Neural cell (in vitro differentiated cells): ENCODE results near the gene CNTFR. TPM values are rescaled to one million over a fixed set of nuclear protein-coding genes. Genes with fewer than 3 reads are reported as not detected.

Source experiments
- H2AFZ ChIP-seq: fragments of 200-600, 300-800 bp; sonication (generic), shearing (Covaris generic); 2 replicates; pipeline ENCODE4 v1.6.0; 2014; ENCODE audit warnings: low read depth, mild to moderate bottlenecking, antibody characterized with exemption, low read length, moderate library complexity
- H3F3A ChIP-seq: fragments of 200-600 bp; shearing (Covaris generic); 2 replicates; pipeline ENCODE4 v1.6.1; 2016; ENCODE audit warnings: mild to moderate bottlenecking, moderate library complexity, mixed read lengths, antibody characterized with exemption, low read length; ENCODE audit not compliant: insufficient read depth, poor library complexity, severe bottlenecking
- H3K27ac ChIP-seq: fragments of 200-600, 300-800 bp; sonication (generic), shearing (Covaris generic); 2 replicates; pipeline ENCODE4 v1.5.1; 2014; ENCODE audit warnings: mild to moderate bottlenecking, low read length, moderate library complexity
- H3K27me3 ChIP-seq: fragments of 300-800, 200-600 bp; sonication (generic), shearing (Covaris generic); 2 replicates; pipeline ENCODE4 v1.6.0; 2014; ENCODE audit warnings: mild to moderate bottlenecking, low read depth, low read length, moderate library complexity; ENCODE audit not compliant: insufficient read depth
- H3K36me3 ChIP-seq: fragments of 300-800, 200-600 bp; sonication (generic), shearing (Covaris generic); 2 replicates; pipeline ENCODE4 v1.5.1; 2014; ENCODE audit warnings: mild to moderate bottlenecking, antibody characterized with exemption, low read length, moderate library complexity; ENCODE audit not compliant: insufficient read depth
- H3K4me2 ChIP-seq: fragments of 300-800, 200-600 bp; sonication (generic), shearing (Covaris generic); 2 replicates; pipeline ENCODE4 v1.6.0; 2014; ENCODE audit warnings: mild to moderate bottlenecking, low read length
- H3K4me3 ChIP-seq: fragments of 300-800, 200-600 bp; sonication (generic), shearing (Covaris generic); 2 replicates; pipeline ENCODE4 v1.5.1; 2014; ENCODE audit warnings: mild to moderate bottlenecking, low read length, moderate library complexity
- H3K79me2 ChIP-seq: fragments of 200-600 bp; shearing (Covaris generic); replicated peaks from 2 replicates; pipeline ENCODE4 v1.6.0; 2014; ENCODE audit warnings: mild to moderate bottlenecking, low read length, moderate library complexity; ENCODE audit not compliant: insufficient read depth
- H3K9ac ChIP-seq: fragments of 300-800, 200-600 bp; sonication (generic), shearing (Covaris generic); 2 replicates; pipeline ENCODE4 v1.6.1; 2016; ENCODE audit warnings: mild to moderate bottlenecking, low read length, mixed read lengths
- H3K9me2 ChIP-seq: fragments of 200-600 bp; shearing (Covaris generic); 2 replicates; pipeline ENCODE4 v1.6.1; 2016; ENCODE audit warnings: mild to moderate bottlenecking, low read length, mixed read lengths; ENCODE audit not compliant: insufficient read depth
- H3K9me3 ChIP-seq: fragments of 200-600, 300-800 bp; sonication (generic), shearing (Covaris generic); 2 replicates; pipeline ENCODE4 v1.6.1; 2016; ENCODE audit warnings: mild to moderate bottlenecking, mixed run types, low read length, moderate library complexity, mixed read lengths
- H4K20me1 ChIP-seq: fragments of 200-600 bp; shearing (Covaris generic); 2 replicates; pipeline ENCODE4 v1.6.1; 2016; ENCODE audit warnings: mild to moderate bottlenecking, mixed run types; ENCODE audit not compliant: insufficient read depth
- EP300 ChIP-seq: fragments of 450-650 bp; conservative IDR thresholded peaks from 2 replicates; pipeline ENCODE4 v1.6.1; 2014; ENCODE audit warnings: antibody characterized with exemption, mild to moderate bottlenecking, moderate library complexity; ENCODE audit not compliant: poor library complexity, severe bottlenecking
- EZH2 ChIP-seq: fragments of 200-600, 300-800 bp; shearing (Covaris generic), sonication (generic); IDR thresholded peaks from 2 replicates; pipeline ENCODE4 v1.6.1; 2014; ENCODE audit warnings: antibody characterized with exemption, low read length, borderline replicate concordance, mild to moderate bottlenecking; ENCODE audit not compliant: insufficient read depth, poor library complexity, severe bottlenecking
- MXI1 ChIP-seq: fragments of 450-650 bp; conservative IDR thresholded peaks from 2 replicates; pipeline ENCODE4 v1.6.1; 2014; ENCODE audit warnings: antibody characterized with exemption, mild to moderate bottlenecking; ENCODE audit not compliant: poor library complexity, severe bottlenecking
- POLR2AphosphoS5 ChIP-seq: IDR thresholded peaks from 2 replicates; pipeline ENCODE4 v1.6.1; 2012
- RAD21 ChIP-seq: fragments of 450-650 bp; conservative IDR thresholded peaks from 2 replicates; pipeline ENCODE4 v1.6.1; 2014; ENCODE audit warnings: antibody characterized with exemption, mild to moderate bottlenecking, moderate library complexity
- SMC3 ChIP-seq: fragments of 450-650 bp; conservative IDR thresholded peaks from 2 replicates; pipeline ENCODE4 v1.6.1; 2014; ENCODE audit warnings: antibody characterized with exemption, mild to moderate bottlenecking, moderate library complexity; ENCODE audit not compliant: poor library complexity
- TAF1 ChIP-seq: IDR thresholded peaks from 2 replicates; pipeline ENCODE4 v1.6.1; 2012; ENCODE audit warnings: low read depth
- polyA plus RNA-seq: library from polyadenylated mRNA; depleted of rRNA; stranded (reverse); fragments of >200 nt; gene quantifications from 2 replicates; pipeline ENCODE4 v1.2.3, GENCODE V29; 2014
- TF ChIP-seq, protein P1 (sequence below): fragments of 450-650 bp; IDR thresholded peaks from 2 replicates; pipeline ENCODE4 v1.5.1; 2014; ENCODE audit warnings: antibody characterized with exemption, mild to moderate bottlenecking, moderate library complexity; ENCODE audit not compliant: poor library complexity, severe bottlenecking
- TF ChIP-seq, protein P2 (sequence below): IDR thresholded peaks from 2 replicates; pipeline ENCODE4 v1.6.1; 2012; ENCODE audit warnings: borderline replicate concordance

Gene CNTFR
- polyA plus RNA-seq, 1 donor from 2014 or later: 19.0 TPM

DNA sequence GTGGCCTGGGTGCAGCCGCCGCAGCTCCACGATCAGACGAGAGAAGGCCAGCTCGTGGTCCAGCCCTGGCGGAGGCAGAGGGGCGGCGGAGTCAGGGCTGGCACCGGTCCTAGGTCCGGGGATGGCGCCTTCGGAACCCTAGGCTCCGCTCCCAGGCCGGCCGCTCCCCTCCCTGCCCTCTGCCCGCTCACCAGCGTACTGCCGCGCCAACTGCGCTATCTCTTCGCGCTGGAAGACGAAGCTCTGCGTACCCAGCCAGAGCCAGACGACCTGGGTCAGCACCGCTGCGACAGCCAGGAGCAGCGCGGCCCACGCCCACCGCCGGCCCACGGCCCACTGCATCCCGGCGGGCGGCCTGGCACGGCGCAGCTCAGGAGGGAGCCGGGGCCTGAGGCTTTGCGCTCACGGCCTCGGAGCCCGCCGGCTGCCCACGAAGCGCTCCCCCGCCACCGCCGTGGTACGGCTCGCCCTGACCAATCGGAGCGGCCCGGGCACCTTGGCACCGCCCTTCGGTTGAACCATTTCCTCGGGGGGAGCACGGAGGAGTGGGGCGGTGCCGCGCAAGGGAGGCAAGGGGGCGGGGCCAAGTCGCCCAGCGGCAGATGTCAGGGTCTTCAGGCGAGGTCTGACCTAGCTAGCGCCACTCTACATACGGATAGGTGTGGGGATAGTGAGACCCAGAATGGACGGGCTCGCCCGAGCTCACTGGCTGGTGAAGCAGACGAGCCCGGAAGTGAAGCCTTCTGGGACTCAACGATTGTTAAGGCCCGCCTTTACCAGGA is 48.0 kb upstream of the CNTFR start, which contains the start of gene SIGMAR1:
Gene SIGMAR1 (minus strand): TSS at position 432 of the 782 bp plus-strand sequence. CDS start 90 bp downstream, at position 342.
- peak within 1 kb of the TSS; percentile 75 for H3K9ac ChIP-seq
- no peaks in the 10 kb centered on the region for H3K27me3 ChIP-seq
- peak; percentile 27 for TF ChIP-seq SMC3
- TF ChIP-seq TAF1: no peak
- no peak for TF ChIP-seq EZH2
- TF ChIP-seq MXI1: peak; percentile 90
- TF ChIP-seq, protein P1, sequence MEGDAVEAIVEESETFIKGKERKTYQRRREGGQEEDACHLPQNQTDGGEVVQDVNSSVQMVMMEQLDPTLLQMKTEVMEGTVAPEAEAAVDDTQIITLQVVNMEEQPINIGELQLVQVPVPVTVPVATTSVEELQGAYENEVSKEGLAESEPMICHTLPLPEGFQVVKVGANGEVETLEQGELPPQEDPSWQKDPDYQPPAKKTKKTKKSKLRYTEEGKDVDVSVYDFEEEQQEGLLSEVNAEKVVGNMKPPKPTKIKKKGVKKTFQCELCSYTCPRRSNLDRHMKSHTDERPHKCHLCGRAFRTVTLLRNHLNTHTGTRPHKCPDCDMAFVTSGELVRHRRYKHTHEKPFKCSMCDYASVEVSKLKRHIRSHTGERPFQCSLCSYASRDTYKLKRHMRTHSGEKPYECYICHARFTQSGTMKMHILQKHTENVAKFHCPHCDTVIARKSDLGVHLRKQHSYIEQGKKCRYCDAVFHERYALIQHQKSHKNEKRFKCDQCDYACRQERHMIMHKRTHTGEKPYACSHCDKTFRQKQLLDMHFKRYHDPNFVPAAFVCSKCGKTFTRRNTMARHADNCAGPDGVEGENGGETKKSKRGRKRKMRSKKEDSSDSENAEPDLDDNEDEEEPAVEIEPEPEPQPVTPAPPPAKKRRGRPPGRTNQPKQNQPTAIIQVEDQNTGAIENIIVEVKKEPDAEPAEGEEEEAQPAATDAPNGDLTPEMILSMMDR: no peak
- TF ChIP-seq RAD21: peak; percentile 25
- TF ChIP-seq, protein P2, sequence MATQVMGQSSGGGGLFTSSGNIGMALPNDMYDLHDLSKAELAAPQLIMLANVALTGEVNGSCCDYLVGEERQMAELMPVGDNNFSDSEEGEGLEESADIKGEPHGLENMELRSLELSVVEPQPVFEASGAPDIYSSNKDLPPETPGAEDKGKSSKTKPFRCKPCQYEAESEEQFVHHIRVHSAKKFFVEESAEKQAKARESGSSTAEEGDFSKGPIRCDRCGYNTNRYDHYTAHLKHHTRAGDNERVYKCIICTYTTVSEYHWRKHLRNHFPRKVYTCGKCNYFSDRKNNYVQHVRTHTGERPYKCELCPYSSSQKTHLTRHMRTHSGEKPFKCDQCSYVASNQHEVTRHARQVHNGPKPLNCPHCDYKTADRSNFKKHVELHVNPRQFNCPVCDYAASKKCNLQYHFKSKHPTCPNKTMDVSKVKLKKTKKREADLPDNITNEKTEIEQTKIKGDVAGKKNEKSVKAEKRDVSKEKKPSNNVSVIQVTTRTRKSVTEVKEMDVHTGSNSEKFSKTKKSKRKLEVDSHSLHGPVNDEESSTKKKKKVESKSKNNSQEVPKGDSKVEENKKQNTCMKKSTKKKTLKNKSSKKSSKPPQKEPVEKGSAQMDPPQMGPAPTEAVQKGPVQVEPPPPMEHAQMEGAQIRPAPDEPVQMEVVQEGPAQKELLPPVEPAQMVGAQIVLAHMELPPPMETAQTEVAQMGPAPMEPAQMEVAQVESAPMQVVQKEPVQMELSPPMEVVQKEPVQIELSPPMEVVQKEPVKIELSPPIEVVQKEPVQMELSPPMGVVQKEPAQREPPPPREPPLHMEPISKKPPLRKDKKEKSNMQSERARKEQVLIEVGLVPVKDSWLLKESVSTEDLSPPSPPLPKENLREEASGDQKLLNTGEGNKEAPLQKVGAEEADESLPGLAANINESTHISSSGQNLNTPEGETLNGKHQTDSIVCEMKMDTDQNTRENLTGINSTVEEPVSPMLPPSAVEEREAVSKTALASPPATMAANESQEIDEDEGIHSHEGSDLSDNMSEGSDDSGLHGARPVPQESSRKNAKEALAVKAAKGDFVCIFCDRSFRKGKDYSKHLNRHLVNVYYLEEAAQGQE: peak; percentile 76
- TF ChIP-seq POLR2AphosphoS5: peak; percentile 80
- peak; percentile 42 for TF ChIP-seq EP300
- no peaks in the 10 kb centered on the region for H3K9me2 ChIP-seq
- no peaks in the 10 kb centered on the region for H3K36me3 ChIP-seq
- H3K9me3 ChIP-seq: no peaks in the 10 kb centered on the region
- H3K79me2 ChIP-seq: peaks cover 6% of the 10 kb centered on the region
- no peaks in the 10 kb centered on the region for H4K20me1 ChIP-seq
- peak within 1 kb of the TSS; percentile 93 for H3K4me3 ChIP-seq
- H3K27ac ChIP-seq: peak within 1 kb of the TSS; percentile 68
- no peaks in the 10 kb centered on the region for H3F3A ChIP-seq
- peak within 1 kb of the TSS; percentile 94 for H3K4me2 ChIP-seq
- peak within 1 kb of the TSS; percentile 63 for H2AFZ ChIP-seq

- peak overlapping the region; percentile 93 for H3K4me3 ChIP-seq
- no peaks in the 10 kb centered on the region for H3K36me3 ChIP-seq
- peak overlapping the region; percentile 33 for H2AFZ ChIP-seq
- peak overlapping the region; percentile 94 for H3K4me2 ChIP-seq
- H3K9me2 ChIP-seq: no peaks in the 10 kb centered on the region
- no peaks in the 10 kb centered on the region for H3K27me3 ChIP-seq
- H3K9me3 ChIP-seq: no peaks in the 10 kb centered on the region
- H3F3A ChIP-seq: no peaks in the 10 kb centered on the region
- peak overlapping the region; percentile 75 for H3K9ac ChIP-seq
- H4K20me1 ChIP-seq: no peaks in the 10 kb centered on the region
- peaks cover 6% of the 10 kb centered on the region for H3K79me2 ChIP-seq
- TF ChIP-seq MXI1: peak; percentile 96
- TF ChIP-seq, protein P1: no peak
- H3K27ac ChIP-seq: peak overlapping the region; percentile 59
Measured at GRCh38 chr9:34636791-34637355, 47.3 kb upstream of the CNTFR start.
